ENCODE measurements around the gene SNORC. TPM values are rescaled to one million over a fixed set of nuclear protein-coding genes. Genes with fewer than 3 reads are reported as not detected.

SNORC gene
- total RNA-seq, 4 donors from 2014 or later, result 0.45 to 2.5 (median 1.4) TPM

- Histone ChIP-seq H3K27ac (replicated peaks in 1 of 4) (no peak overlapping the region), H3K4me3 (no peak overlapping the region), H3K9me3 (no peaks in the 10 kb centered on the region), H3K36me3 (no peaks in the 10 kb centered on the region), H3K4me1 (peaks cover 4 to 18% (median 18%) of the 10 kb centered on the region in 4 donors), H3K27me3 (peaks cover 0 to 54% (median 13%) of the 10 kb centered on the region in 4 donors)
- intact Hi-C loops (cut with DNase I), result no loop called here
- TF ChIP-seq POLR2A (IDR thresholded peaks at IDR 0.05; ENCODE audit: low read depth), result no peak
- no peak for TF ChIP-seq CTCF (IDR thresholded peaks at IDR 0.05)
- no peak for TF ChIP-seq EP300 (IDR thresholded peaks at IDR 0.05)
- TF ChIP-seq POLR2AphosphoS5 (IDR thresholded peaks at IDR 0.05), result no peak
- DNase-seq (ENCODE audit: extremely low spot score), result no peak
- 67% methylated on average over 6 of the region's 21 CpGs for WGBS
These were observed 9.8 kb downstream of the SNORC start for GRCh38 chr2:232879618-232880494.

GRCh38 chr2:232880764-232881351 lies 10.8 kb downstream of the SNORC start:
- intact Hi-C loops (cut with DNase I), result no loop called here
- no peak for TF ChIP-seq CTCF (IDR thresholded peaks at IDR 0.05)
- TF ChIP-seq EP300 (IDR thresholded peaks at IDR 0.05), result no peak
- TF ChIP-seq POLR2A (IDR thresholded peaks at IDR 0.05; ENCODE audit: low read depth), result no peak
- no peak for TF ChIP-seq POLR2AphosphoS5 (IDR thresholded peaks at IDR 0.05)
- no peak overlapping the region for H3K27ac ChIP-seq (replicated peaks in 1 of 4)
- peaks cover 3 to 13% (median 12%) of the 10 kb centered on the region in 4 donors for H3K4me1 ChIP-seq
- no peaks in the 10 kb centered on the region for H3K9me3 ChIP-seq
- no peak for DNase-seq (ENCODE audit: extremely low spot score)
- no peak overlapping the region for H3K4me3 ChIP-seq
- peaks cover 0 to 54% (median 5%) of the 10 kb centered on the region in 4 donors for H3K27me3 ChIP-seq
- no peaks in the 10 kb centered on the region for H3K36me3 ChIP-seq
- 75% methylated on average over 10 of the region's 17 CpGs for whole genome bisulfite sequencing

GRCh38 chr2:232882085-232882484 lies 12.0 kb downstream of the SNORC start:
- Histone ChIP-seq H3K36me3 (no peaks in the 10 kb centered on the region), H3K27ac (replicated peaks in 1 of 4) (no peak overlapping the region), H3K27me3 (peaks cover 0 to 54% (median 0%) of the 10 kb centered on the region in 4 donors), H3K9me3 (no peaks in the 10 kb centered on the region), H3K4me3 (no peak overlapping the region), H3K4me1 (peaks cover 0 to under 1% (median 0%) of the 10 kb centered on the region in 4 donors)
- 96% methylated on average over 11 of the region's 17 CpGs for WGBS
- intact Hi-C loops (cut with DNase I), result no loop called here
- DNase-seq (ENCODE audit: extremely low spot score), result no peak
- TF ChIP-seq POLR2A (IDR thresholded peaks at IDR 0.05; ENCODE audit: low read depth), result no peak
- TF ChIP-seq CTCF (IDR thresholded peaks at IDR 0.05), result no peak
- no peak for TF ChIP-seq EP300 (IDR thresholded peaks at IDR 0.05)
- no peak for TF ChIP-seq POLR2AphosphoS5 (IDR thresholded peaks at IDR 0.05)

- intact Hi-C loops (cut with DNase I), result no loop called here
- Histone ChIP-seq H3K9me3 (no peaks in the 10 kb centered on the region), H3K4me3 (no peak overlapping the region), H3K27ac (replicated peaks in 1 of 4) (no peak overlapping the region), H3K27me3 (peaks cover 0 to 53% (median 0%) of the 10 kb centered on the region in 4 donors), H3K36me3 (no peaks in the 10 kb centered on the region), H3K4me1 (no peaks in the 10 kb centered on the region)
- WGBS, result 98% methylated on average over 9 of the region's 20 CpGs
- TF ChIP-seq POLR2A (IDR thresholded peaks at IDR 0.05; ENCODE audit: low read depth) (no peak), CTCF (IDR thresholded peaks at IDR 0.05) (no peak), EP300 (IDR thresholded peaks at IDR 0.05) (no peak), POLR2AphosphoS5 (IDR thresholded peaks at IDR 0.05) (no peak)
- no peak for DNase-seq (ENCODE audit: extremely low spot score)
These were observed 12.5 kb downstream of the SNORC start for GRCh38 chr2:232882505-232883115.
